Posterior vena cava (tissue), 2 donors: ENCODE results near the gene APRT. TPM values are rescaled to one million over a fixed set of nuclear protein-coding genes. Genes with fewer than 3 reads are reported as not detected.

Experiments
- DNase-seq: peaks from one replicate; pipeline ENCODE4 v3.0.0-alpha.2; 2020; ENCODE audit warnings: low spot score
- intact Hi-C, 2 donors: fragments of 100-400 bp; cut with DNase I; formaldehyde crosslinking; loops; one replicate each; pipeline versions ENCODE4 v1.14.1 to v1.14.2; 2022 to 2023
- total RNA-seq, 2 donors: library from RNA; stranded (reverse); fragmentation: NEBNext Ultra II Directional; extraction: Animal tissue kit (Norgen Biotek cat#: 25700); gene quantifications; one replicate each; pipeline ENCODE4 v1.2.1, GENCODE V29; 2021
- donor health status: DM: yes; HTN: yes; CAD: no.
- donor health status: DM: yes; HTN: yes; CAD: no.

The APRT gene
- total RNA-seq, 2 donors from 2014 or later = 73.1 to 92.8 TPM

DNA sequence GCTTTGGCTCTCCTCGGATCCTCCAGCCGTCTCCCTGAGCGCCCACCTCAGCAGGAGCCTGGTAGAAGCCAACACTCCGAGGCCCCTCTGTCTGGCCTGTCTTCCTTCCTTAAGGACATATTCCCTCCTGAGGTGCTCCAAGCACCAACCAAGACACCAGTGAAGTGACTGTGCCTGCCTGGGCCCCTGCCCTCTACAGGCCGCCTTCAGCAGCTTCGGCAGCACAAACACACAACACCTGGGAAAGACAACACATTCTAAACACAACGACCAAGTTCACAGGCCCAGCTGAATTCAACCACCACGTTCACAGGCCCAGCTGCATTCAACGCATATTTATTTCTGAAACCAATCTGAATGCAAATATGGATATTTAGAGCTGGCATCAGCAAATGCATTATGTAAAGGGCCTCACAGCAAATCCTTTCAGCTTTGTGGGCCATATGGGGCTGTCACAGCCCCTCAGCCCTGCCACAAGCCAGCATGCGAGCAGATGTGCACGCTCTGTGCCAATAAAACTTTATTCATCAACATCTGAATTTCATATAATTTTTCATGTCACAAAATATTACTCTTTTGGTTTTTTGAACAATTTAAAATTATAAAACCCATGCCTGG lies 32.8 kb upstream of the APRT start:
- no peak for DNase-seq
- intact Hi-C loops = no loop called here

DNA sequence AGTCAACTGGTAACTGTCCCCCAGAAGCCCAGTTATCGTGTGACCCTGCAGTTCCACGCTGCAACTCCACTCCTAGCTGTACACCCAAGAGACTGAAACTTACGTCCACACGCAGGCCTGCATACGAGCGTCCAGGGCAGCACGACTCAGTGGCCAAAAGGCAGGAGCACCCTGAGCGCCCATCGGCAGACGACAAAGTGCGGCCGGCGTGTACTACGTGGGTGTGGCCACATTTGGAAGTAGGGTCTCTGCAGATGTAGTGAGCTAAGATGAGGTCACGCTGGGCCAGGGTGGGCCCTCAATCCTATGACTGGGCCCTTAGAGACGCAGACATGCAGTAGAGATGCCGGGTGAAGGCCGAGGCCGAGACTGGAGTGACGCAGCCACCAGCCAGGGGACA lies 31.5 kb upstream of the APRT start:
- DNase-seq = no peak
- intact Hi-C loops = no loop called here

DNA sequence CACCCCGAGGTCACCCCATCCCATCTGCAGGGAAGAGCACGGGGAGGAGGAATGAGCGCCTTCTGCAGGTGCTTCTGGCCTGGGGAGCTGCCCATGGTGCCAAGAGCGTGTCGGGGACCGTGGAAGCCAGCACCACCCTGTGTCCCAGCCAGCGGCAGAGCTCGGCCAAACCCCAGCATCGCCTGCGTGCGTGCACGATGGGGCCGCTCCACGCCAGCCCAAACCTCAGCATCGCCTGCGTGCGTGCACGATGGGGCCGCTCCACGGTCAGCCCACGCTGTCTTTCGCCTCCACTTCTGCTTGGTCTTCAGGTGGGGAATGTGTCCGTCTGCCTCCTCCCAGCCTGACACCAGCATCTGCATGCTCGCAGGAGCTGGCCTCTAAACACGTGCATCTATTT lies 31.1 kb upstream of the APRT start:
- intact Hi-C loops = no loop called here
- DNase-seq = no peak

DNA sequence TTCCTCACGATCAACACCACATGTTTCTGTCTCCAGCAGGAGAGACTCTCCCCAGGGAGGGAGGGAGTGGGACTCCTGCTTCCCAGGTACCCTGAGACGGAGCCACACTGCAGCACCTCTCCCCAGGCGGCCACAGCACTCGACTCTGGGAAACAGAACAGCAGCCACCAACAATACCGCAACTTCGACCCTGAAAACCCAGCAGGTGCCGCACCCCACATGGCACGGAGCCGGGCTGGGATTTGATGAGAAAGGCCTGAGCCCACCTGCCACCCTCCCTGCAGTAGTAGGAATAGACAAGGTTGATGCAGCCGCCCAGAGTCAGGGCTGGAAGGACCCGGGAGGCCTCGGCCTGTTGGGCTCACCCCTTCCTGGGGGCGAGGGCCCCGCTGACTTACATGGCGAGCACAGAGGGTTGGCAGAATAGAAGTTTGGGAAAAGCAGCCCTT lies 30.6 kb upstream of the APRT start:
- intact Hi-C loops = no loop called here
- DNase-seq = no peak

DNA sequence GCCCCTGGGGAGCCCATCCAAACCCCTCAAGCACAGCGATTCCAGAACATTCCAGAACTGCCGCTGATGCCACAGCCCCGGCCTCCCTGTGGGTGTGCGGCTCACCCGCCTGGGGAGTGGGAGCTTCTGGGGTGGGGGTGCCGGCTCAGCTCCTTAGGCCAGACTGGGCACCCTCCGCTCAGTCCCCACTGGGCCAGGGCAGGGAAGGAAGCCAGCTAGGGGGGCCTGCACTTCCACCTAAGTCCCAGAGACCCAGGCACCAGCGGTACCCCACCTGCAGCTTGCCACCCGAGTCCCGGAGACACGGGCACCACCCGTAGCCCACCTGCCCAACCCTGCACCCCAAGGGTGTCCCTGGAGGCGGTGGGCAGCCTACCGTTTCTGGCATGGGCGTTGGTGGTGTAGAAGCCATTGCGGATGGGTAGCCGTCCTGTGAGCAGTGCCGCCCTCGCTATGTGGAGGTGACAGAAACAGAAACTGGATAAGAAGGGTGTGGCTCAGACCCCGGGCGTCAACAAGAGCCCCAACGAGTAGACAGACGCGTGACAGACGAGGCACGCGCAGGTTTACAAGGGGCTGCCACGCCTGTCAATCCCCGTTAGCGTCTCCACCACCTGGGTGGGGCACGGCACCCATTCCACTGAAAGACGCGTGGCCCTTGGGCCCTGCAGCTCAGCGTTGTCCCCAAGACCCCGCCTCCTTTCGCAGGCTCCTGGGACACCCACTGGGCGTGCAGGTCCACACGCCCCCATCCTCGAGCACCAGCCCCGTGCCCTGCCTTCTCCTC lies 30.0 kb upstream of the APRT start:
- no peak for DNase-seq
- intact Hi-C loops = no loop called here

DNA sequence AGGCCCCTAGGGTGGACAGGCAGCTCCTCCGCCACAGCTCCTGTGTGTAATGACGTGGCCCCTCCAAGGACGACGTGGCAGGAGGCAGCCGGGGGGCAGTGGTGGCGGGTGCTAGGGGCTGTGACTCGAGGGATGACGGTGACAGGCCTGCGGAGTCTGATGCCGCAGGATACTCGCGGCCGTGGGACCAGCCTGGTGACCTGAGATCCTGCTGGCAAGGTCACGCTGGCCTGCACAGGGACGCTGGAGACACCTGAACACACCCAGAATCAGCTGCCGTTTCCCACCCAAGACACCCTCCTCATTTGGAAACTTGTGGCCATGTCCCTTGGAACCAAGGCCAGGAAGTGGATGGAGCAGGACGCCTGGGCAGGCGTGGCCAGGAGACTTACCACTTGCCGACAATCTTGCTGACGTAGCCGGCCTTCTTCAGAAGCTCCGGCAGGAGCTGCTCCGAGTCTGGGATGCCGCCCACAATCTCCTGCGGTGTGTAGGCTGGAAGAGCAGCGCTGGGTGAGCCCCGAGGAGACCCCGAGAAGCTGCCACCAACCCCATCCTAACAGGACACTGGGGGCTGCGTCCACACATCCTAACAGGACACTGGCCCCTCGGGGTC lies 29.0 kb upstream of the APRT start:
- no peak for DNase-seq
- intact Hi-C loops = no loop called here

DNA sequence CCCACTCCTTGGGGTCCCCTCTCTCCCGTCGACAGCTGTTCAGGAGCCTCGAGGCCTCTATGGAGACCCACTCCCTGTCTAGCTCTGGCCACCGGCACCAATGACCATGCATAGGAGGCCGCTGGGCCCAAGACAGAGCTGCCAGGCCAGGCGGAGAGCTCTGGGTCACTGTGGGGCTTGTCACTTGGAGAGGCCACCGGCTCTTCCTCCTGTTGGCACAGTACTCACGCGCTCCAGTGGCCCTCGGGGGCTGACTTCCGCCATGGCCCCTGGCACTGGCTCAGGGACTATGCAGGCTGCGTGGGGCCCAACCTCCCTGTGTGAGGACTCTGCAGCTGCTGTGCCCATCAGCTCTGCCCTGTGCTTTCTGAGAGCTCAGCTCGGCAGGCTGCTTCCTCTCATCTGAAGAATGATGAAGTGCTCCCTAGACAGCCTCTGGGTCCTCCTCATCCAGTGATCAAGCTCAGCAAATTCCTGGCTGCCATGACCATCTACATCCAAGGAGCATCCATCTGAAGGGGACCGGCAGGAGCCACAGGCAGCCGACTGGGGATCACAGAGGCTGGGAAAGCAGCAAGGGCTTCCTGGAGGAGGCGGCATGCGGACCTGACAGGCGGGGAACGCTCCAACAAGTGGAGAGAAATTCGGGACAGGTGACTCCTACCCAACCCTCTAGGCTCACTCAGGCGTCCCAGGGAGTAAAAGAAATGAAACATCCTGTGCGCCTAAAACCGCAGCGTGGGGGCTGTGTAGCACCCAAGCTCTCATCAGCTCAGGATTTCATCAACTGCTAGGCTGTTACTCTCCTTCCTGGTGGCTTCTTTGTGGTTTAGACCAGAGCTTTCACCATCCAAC lies 28.2 kb upstream of the APRT start:
- no peak for DNase-seq
- intact Hi-C loops = no loop called here

DNA sequence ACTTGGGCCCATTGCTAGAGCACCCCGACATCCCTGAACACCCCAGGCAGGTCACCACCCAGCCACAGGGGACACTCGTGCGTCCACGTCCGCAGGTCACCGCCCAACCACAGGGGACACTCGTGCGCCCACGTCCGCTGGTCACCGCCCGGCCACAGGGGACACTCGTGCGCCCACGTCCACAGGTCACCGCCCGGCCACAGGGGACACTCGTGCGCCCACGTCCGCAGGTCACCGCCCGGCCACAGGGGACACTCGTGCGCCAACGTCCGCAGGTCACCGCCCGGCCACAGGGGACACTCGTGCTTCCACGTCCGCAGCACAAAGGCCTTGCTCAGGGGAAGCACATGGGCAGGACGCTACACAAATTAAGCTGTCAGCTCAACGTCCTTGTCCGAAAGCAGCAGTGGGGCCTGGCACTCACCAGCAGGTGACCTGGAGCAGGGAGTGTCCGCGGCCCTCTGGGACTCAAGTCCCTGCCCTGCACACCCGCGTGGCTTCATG lies 27.4 kb upstream of the APRT start:
- DNase-seq = no peak
- intact Hi-C loops = no loop called here

DNA sequence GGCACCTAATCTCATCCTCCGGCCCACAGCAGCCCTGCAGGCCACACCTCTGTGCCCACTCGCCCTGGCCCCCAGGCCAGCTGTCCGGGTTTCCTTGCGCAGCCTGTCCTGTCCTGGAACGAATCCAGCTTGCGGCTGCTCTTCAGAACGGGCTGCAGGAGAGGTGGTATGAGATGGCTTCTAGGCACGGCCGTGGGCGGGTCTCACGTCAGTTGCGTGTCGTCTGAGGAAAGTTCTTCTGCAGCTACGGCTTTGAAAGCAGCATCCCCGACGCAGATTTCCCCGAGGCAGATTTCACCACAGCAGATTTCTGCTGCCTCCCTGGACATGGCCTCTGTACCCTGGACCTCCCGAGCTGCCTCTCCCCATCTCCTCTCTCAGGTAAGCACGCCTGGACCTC lies 26.8 kb upstream of the APRT start:
- DNase-seq = no peak

DNA sequence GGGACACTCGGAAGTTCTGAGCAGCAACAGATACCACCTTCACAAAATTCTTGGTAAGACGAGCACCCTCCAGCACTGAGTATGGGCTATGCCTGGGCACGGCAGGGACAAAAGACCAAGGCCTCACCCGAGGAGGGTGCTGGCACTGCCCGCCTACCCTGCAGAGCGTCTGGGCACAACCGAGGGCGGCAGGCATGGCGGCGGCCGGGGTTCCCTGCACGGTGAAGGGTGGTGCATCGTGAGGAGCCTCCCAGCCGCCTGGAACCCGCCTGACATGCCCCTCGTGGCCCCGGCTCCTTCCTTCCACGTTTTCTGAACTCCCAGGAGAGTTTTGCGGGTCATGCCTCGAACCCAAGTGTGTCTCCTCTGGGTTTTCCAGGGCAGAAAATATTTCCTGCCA lies 26.1 kb upstream of the APRT start:
- intact Hi-C loops = no loop called here
- no peak for DNase-seq

More for the DNA sequence above, 26.8 kb upstream of the APRT start:
- intact Hi-C loops = no loop called here

DNA sequence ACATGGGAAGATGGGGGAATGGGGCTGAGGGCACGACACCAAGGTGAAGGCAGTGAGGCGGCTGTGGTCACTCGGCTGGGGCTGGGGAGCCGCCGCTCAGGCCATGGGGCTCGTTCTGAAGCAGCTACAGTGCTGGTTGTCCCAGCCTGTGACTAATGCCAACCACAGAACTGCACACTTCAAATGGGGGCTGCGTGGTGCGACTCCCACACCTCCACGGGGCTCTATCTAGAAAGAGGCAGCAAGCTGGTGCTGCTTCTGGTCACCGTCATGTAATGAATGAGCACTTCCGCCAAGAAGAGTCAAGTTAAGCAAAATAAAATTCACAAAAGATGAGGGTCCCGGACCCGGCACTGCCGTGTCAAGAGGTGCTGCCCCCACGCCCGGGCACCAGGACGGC lies 25.1 kb upstream of the APRT start:
- intact Hi-C loops = no loop called here
- DNase-seq = no peak

DNA sequence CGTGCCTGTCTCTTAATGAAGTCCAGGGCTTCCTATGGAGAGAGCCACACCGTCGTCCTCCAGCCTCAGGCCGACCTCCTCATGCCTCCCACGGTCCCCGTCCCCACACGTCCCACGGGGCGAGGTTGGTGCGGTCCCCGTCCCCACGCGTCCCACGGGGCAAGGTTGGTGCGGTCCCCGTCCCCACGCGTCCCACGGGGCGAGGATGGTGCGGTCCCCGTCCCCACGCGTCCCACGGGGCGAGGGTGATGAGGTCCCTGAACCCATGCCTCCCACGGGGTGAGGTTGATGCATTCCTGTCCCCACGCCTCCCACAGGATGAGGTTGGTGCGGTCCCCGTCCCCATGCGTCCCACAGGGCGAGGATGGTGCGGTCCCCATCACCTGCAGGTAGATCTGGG lies 24.1 kb upstream of the APRT start:
- intact Hi-C loops = no loop called here
- no peak for DNase-seq

DNA sequence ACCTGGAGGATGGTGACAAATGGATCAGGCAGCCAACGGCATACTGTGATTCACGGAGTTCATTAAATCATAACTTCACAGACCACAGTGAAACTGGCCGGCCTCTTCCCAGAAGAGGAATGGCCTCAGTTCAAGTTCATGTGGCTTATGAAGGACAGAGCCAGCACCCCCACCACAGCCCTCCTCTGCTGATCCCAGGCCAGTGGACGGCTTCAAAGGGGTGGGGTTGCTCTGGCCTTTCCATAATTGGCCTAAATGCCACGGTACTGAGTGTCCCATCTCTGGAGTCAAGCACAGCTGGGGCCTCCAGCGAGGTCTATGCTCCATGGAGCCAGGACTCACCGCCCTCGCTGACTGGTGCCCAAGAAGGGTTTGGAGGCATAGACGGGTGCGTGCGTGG lies 23.7 kb upstream of the APRT start:
- peak; percentile 93 for DNase-seq
- intact Hi-C loops = no loop called here

DNA sequence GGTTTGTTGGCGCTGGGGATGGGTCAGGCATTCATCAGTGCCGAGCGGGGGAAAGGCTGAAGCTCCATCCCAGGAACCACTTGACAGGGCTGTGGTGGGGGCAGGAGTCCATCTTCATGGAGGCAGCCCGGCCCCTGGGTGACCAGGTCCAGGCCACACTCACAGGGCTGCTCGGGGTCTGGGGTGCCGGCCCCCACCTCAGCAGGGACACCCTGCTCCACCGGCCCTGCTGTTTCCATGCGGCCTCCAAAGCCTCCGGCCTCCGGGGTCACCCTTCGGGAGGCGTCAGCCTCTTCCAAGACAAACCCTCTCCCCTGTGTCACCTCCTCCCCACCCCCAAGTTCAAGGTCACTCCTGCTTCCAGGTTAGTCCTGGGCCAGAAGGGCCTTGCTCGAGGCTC lies 22.9 kb upstream of the APRT start:
- no peak for DNase-seq
- intact Hi-C loops = loop anchor here in 1 of 2 donors (1.0 kb wide), 1 partner anchor 28 kb away; no protein-coding TSS in a partner anchor

DNA sequence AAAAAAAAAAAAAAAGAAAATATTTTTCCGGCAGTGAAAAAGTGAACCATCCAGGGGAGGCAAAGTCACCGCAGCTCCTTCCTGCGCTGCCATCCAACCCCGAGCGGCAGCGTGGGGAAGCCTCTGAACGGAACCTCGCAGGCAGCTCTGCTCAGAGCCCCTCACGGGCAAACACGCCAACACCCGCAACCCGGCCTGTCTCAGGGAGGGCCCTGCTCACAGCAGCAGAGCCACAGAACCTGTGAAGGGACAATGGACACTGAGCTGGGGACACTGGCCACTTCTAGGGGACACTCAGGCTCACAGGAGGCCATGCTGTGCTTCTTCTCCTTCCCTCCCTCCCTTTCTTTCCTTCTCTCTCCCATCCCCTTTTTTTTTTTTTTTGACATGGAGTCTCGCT lies 21.4 kb upstream of the APRT start:
- DNase-seq = no peak
- intact Hi-C loops = no loop called here

DNA sequence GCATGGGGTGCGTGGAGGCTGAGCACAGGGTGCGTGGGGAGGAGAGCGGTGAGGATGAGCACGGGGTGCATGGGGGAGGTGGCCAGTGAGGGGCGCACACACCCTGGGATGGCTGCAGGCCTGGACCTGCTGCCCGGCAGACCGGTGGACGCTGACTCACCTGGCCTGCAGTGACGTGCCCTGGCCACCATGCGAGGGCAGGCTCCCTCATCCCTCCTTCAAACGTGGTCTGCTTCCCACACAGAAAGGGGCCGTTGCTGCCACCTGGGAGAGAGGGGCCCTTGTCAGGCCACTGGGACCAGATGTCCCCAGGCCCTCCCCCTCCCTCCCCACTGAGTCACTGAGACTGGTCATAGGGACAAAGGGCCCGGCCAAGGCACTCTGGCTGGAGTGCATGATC lies 20.1 kb upstream of the APRT start:
- DNase-seq = no peak
- intact Hi-C loops = no loop called here

DNA sequence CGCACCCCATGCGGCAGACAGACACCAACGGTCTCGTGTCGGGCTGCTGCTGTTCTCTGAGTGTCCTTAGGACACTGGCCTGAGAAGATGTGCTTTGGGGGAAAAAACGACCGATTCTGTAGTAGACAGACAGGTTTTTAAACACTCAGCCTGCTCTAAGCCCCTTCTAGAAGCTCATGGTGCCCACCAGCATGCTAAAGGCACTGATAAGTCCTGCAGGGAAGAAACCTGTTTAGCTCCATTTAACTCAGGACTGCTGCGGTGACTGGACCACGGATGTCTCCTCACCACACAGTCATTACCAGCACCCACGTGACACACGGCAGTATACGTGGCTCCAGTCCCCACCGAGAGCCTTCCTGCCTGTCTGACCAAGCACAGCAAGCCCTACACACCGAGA lies 19.1 kb upstream of the APRT start:
- no peak for DNase-seq
- intact Hi-C loops = no loop called here

DNA sequence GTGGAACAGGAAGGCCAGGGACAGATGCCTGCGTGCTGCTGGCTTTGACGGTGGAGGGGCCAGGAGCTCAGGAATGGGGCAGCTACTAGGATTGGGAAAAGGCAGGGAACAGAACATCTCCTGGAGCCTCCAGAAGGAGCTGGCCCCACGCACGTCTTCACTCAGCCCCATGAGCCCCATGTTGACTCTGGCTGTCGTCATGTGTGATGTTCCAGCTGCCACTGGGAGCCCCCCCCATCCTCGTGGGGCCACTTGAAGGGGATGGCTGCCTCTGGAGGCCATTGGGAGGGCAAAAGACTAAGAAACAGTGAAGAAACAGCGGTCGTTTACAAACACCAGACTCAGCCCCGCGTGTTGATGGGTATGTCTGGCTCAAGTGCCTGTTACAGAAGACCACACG lies 18.5 kb upstream of the APRT start:
- DNase-seq = no peak
- intact Hi-C loops = no loop called here

DNA sequence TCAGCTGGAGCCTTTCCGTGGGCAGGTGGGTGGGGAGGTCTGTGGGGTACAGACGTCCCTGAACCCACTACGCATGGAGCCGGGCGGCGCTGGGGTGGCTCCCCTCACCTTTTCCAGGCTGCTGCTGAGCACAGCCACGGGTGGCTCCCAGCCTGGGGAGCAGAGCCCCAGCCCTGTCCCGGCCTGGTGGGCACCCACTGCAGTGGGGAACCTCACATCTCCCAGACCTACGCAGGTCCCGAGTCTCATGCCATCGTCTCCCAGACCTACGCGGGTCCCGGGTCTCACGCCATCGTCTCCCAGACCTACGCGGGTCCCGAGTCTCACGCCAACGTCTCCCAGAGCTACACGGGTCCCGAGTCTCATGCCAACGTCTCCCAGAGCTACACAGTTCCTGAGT lies 17.0 kb upstream of the APRT start:
- intact Hi-C loops = no loop called here
- DNase-seq = no peak

DNA sequence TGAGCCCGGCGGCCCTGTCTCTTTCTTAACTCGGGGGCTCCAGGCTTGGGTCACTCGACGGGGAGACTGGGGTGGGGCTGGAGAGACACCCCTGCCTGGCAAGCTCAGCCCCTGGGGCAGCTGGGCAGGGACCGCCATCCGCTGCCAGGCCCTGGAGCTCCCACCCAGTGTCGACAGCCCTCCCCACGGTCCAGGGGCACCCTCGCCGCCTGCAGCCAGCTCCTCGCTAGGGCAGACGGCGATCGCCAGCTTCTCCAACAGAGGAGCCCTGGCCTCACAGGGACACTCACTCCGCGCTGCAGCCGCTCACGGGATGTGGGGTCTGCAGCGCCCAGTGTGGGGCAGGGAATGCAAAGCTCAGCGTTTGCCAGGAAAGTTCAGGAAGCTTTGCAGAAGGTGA lies 16.0 kb upstream of the APRT start:
- intact Hi-C loops = no loop called here
- DNase-seq = no peak
